Measurements from ENCODE around the gene ALDH2.

DNA sequence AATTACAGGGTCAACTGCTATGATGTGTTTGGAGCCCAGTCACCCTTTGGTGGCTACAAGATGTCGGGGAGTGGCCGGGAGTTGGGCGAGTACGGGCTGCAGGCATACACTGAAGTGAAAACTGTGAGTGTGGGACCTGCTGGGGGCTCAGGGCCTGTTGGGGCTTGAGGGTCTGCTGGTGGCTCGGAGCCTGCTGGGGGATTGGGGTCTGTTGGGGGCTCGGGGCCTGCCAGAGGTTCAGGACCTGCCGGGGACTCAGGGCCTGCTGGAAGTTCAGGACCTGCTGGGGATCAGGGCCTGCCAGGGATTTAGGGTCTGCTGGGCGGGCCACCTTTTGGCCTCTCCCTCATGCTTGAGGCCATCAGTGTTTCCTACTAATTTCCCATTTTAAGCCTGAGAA, 37.1 kb downstream of the ALDH2 start:
- TF ChIP-seq, protein P1, sequence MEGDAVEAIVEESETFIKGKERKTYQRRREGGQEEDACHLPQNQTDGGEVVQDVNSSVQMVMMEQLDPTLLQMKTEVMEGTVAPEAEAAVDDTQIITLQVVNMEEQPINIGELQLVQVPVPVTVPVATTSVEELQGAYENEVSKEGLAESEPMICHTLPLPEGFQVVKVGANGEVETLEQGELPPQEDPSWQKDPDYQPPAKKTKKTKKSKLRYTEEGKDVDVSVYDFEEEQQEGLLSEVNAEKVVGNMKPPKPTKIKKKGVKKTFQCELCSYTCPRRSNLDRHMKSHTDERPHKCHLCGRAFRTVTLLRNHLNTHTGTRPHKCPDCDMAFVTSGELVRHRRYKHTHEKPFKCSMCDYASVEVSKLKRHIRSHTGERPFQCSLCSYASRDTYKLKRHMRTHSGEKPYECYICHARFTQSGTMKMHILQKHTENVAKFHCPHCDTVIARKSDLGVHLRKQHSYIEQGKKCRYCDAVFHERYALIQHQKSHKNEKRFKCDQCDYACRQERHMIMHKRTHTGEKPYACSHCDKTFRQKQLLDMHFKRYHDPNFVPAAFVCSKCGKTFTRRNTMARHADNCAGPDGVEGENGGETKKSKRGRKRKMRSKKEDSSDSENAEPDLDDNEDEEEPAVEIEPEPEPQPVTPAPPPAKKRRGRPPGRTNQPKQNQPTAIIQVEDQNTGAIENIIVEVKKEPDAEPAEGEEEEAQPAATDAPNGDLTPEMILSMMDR (IDR thresholded peaks at IDR 0.05), result no peak
- TF ChIP-seq POLR2A (IDR thresholded peaks at IDR 0.05) (no peak), EP300 (IDR thresholded peaks at IDR 0.05) (no peak)

Measured in stomach (tissue), 4 donors.